ENCODE results near the gene FCRLA. TPM values are rescaled to one million over a fixed set of nuclear protein-coding genes. Genes with fewer than 3 reads are reported as not detected.

FCRLA gene
- total RNA-seq, 6 experiments from 2014 or later = 2.3 to 5.1 (median 2.9) TPM

DNA sequence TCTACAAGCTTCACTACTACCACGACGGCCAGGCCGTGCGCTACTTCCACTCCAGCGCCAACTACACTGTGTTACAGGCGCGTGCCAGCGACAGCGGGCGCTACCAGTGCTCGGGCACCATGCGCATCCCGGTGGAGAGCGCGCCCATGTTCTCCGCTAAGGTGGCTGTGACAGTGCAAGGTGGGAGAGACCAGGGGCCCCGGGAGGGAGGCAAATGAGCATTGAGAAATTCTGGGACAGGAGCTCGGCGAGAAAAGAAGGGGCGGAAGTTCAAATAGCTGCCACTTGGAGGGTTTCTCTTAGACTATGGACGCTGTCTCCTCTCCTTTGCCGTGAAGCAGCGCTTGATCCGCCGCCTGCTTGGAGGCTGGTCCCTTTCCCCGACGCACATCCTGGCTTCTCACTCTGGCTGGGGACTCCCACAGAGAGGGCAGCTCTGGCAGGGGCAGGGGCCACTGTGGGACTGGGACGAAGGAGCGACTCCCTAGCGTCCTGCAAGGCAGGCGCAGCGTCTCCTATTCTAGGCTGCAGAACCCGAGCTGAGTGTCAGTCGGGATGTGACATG lies 19.0 kb downstream of the FCRLA start:
- TF ChIP-seq, protein P1, sequence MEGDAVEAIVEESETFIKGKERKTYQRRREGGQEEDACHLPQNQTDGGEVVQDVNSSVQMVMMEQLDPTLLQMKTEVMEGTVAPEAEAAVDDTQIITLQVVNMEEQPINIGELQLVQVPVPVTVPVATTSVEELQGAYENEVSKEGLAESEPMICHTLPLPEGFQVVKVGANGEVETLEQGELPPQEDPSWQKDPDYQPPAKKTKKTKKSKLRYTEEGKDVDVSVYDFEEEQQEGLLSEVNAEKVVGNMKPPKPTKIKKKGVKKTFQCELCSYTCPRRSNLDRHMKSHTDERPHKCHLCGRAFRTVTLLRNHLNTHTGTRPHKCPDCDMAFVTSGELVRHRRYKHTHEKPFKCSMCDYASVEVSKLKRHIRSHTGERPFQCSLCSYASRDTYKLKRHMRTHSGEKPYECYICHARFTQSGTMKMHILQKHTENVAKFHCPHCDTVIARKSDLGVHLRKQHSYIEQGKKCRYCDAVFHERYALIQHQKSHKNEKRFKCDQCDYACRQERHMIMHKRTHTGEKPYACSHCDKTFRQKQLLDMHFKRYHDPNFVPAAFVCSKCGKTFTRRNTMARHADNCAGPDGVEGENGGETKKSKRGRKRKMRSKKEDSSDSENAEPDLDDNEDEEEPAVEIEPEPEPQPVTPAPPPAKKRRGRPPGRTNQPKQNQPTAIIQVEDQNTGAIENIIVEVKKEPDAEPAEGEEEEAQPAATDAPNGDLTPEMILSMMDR (IDR thresholded peaks at IDR 0.05) = peak; percentile 72
- H3K9me3 Mint-ChIP-seq = no peaks in the 10 kb centered on the region
- H3K36me3 Mint-ChIP-seq (ENCODE audit: low read depth) = no peaks in the 10 kb centered on the region
- no peaks in the 10 kb centered on the region for H3K27me3 Mint-ChIP-seq (ENCODE audit: insufficient read depth)
- peak overlapping the region; percentile 89 for H3K4me3 Mint-ChIP-seq
- H3K27ac Mint-ChIP-seq = peak overlapping the region; percentile 91
- H3K4me1 Mint-ChIP-seq (ENCODE audit: low read depth) = peaks cover 87% of the 10 kb centered on the region
- peak; percentile 46 for DNase-seq

DNA sequence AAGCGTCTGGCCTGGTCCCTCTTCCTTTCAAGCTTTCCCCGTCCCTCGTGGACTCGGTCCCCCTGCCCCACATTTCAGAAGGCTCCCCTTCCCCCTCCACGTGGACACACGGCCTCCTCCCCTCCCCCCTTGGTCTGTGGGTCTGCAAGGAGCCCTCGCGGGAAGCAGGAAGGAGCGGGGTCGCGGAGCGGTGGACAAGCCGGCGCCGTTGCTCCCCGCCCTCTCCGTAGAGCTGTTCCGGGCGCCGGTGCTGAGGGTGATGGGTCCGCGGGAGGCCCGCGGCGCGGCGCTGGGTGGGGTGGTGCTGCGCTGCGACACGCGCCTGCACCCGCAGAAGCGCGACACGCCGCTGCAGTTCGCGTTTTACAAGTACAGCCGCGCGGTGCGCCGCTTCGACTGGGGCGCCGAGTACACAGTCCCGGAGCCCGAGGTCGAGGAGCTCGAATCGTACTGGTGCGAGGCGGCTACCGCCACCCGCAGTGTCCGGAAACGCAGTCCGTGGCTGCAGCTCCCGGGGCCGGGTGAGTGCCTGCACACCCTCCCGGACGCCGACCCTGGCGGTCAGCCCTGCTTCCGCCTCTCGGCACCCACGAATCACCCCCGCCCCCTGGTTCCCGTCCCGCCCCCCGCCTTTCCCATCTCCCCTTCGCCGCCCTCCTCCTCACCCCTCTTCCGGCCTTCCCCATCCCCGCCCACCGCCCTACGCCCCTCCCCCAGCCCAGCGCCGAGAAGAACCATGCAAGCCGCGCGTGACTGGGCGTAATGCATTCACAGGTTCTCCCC lies 19.6 kb downstream of the FCRLA start:
- Mint-ChIP-seq H3K4me3 (peak overlapping the region; percentile 89), H3K4me1 (ENCODE audit: low read depth) (peaks cover 87% of the 10 kb centered on the region), H3K27me3 (ENCODE audit: insufficient read depth) (no peaks in the 10 kb centered on the region), H3K36me3 (ENCODE audit: low read depth) (no peaks in the 10 kb centered on the region), H3K27ac (peak overlapping the region; percentile 95), H3K9me3 (no peaks in the 10 kb centered on the region)
- TF ChIP-seq, protein P1 (IDR thresholded peaks at IDR 0.05) = no peak
- peak; percentile 69 for DNase-seq

DNA sequence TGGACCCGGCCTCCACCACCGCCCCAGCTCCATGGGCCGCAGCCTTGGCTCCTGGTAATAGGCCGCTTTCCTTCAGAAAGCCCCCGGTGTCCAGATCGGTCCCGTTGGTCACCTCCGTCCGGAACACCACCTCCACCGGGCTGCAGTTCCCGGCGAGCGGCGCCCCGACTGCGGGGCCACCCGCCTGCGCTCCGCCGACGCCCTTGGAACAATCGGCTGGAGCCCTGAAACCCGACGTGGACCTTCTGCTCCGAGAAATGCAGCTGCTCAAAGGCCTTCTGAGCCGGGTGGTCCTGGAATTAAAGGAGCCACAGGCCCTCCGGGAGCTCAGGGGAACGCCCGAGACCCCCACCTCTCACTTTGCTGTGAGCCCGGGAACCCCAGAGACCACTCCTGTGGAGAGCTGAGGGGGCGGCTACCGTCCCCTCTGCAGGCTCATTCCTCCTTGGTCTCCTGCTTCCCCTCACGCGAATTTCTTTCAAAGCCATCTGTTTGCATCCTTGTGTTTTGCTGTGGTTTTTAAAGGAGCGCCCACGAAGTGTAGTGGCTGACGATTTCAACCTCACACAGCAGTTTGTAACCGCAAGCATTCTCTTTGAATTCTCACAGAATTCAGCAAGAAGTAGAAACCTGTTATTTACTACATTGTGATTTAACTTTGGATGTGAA lies 20.4 kb downstream of the FCRLA start:
- H3K9me3 Mint-ChIP-seq = no peaks in the 10 kb centered on the region
- no peaks in the 10 kb centered on the region for H3K36me3 Mint-ChIP-seq (ENCODE audit: low read depth)
- H3K4me3 Mint-ChIP-seq = peak overlapping the region; percentile 89
- H3K4me1 Mint-ChIP-seq (ENCODE audit: low read depth) = peaks cover 87% of the 10 kb centered on the region
- peak overlapping the region; percentile 95 for H3K27ac Mint-ChIP-seq
- TF ChIP-seq, protein P1 (IDR thresholded peaks at IDR 0.05) = no peak
- no peaks in the 10 kb centered on the region for H3K27me3 Mint-ChIP-seq (ENCODE audit: insufficient read depth)
- DNase-seq = peak; percentile 71

DNA sequence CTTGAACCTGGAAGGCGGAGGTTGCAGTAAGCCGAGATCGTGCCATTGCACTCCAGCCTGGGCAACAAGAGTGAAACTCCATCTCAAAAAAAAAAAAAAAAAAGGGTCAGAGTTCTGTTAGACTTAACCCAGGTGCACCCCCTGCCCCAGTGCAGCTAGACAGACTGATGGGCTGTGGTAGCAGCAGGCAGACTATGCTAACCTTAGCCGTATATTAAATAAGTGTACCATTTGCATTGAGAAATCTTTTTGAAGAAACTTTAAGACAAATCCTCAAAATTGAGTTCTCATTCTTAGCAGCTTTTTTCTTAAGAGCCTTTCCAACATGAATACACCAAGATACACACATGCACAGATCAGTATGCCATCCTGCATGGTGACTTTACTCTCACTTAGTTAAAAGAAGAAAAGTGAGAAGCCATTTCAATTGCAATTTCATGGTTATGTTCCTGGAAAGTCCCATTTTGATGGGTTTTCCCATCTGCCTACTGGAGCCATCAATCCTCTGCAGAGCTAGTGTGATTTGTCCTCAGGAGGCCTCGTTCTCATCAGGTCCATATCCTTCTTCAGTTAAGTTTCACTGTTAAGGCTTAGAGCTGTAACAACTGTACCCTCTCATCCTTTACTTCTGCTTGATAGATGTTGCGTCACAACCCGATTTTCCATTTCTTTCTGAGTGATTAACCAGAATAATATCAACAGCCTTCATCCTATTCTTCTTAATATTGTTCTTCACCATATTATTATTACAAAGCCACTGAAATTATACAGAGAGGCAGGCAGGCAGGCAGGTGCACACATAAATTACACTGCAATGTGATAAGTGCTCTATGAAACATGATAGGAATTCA lies 21.6 kb downstream of the FCRLA start:
- Mint-ChIP-seq H3K4me1 (ENCODE audit: low read depth) (peaks cover 88% of the 10 kb centered on the region), H3K27me3 (ENCODE audit: insufficient read depth) (no peaks in the 10 kb centered on the region), H3K9me3 (no peaks in the 10 kb centered on the region), H3K27ac (peak overlapping the region; percentile 76), H3K36me3 (ENCODE audit: low read depth) (no peaks in the 10 kb centered on the region), H3K4me3 (no peak overlapping the region)
- no peak for DNase-seq
- TF ChIP-seq, protein P1 (IDR thresholded peaks at IDR 0.05) = no peak

DNA sequence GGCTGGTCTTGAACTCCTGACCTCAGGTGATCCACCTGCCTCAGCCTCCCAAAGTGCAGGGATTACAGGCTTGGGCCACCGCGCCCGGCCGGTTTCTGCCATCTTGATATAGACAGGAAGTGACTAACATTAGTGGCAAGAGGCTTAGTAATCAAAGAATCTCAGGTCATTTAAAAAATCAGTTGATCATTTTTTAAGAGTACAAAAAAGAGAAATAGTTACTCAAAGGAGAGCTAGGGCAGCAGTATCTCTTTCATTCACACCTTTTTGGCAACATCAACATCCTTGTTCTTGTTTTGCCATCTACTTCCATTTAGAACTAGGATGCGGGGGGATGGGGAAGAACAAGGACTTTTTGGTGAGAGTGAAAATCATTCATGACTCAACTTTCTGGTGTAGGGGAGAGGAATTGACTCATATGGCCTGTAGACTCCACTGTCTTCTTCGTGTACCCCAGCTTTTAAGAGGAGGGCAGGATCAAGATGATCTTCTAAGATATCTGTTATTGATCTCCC lies 23.1 kb downstream of the FCRLA start:
- TF ChIP-seq, protein P1 (IDR thresholded peaks at IDR 0.05) = no peak
- peak overlapping the region; percentile 76 for H3K27ac Mint-ChIP-seq
- no peaks in the 10 kb centered on the region for H3K9me3 Mint-ChIP-seq
- peak overlapping the region; percentile 8 for H3K4me3 Mint-ChIP-seq
- H3K27me3 Mint-ChIP-seq (ENCODE audit: insufficient read depth) = no peaks in the 10 kb centered on the region
- peak; percentile 69 for DNase-seq
- peaks cover 90% of the 10 kb centered on the region for H3K4me1 Mint-ChIP-seq (ENCODE audit: low read depth)
- no peaks in the 10 kb centered on the region for H3K36me3 Mint-ChIP-seq (ENCODE audit: low read depth)

Measured in HFFc6 (cell line).